ENCODE measurements around the gene CST3.
"Not testable (repeated sequence)": the region's sequence is repeated elsewhere in the genome, so short reads cannot be mapped to it uniquely, and the experiment has no call there.

CST3 gene

DNA sequence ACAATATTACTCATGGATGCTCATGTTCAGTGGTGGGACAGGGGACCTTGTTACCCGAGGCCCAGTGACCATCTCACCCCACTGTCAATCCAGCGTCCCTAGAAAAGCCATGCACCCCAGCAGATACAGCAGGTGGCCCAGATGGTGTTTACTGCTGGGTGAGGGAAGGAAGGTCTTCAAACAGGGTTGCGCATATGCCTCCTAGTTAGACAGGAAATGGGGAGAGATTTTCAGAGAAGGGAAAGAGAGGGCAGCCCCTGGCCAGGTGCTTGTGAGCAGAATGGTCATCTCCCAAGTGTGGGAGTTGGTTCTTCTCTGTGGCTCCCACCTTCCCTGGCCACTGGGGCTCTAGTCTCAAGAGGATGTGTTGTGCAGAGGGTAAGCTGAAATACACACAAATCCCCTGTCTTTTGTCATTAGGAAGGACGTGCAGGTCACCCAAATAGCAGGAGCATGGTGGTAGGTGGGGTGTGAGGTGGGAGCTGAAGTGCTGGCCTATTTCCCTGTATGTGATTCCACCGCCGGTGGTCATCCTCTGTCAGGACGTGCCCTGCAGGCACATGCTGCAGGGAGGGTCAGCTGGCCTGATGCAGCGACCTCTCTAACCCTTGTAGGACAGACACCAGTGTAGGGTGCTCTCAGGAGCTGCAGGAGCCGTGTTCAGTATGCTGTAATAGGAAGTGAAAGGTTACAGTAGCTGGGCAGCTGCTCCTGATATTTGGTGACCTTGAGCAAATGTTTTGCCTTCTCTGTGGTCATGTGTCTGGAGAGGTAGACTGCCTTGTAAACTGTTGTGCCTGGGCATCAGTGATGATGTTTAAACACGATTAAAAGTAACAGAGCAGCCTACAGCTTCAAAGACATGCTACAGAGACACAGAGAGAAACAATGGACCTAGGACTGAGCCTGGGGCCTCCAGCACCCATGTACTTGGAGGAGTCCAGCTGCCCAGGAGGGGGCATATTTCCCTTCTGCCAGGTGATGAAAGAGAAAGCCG is 3.2 kb upstream of the CST3 start:
- no peak for DNase-seq

DNA sequence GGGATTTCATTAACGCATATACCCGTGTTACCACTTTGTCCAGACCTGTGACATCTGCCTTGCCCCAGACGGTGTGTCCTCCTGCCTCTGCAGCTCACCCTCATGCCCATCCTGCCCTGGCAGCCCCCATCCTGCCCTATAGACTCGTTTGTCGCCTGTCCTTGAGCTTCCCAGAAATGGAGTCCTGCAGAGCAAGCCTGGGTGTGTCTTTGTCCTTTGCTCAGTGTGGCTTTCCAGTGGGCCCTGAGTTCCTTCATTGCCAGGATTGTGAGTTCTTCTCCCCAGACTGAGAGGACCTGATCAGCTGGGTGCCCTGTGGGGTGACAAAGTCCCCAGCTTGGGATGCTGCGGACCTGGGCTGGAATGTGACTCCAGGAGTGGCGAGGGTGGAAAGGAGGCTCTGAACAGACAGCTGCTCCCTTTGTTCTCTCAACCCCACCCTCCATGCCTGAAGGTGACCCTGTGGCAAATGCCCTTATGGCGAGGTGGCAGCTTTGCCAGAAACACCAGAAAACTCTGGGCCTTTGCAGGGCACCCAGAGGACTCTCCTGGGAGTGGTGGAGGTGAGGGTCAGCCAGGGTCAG is 2.4 kb upstream of the CST3 start:
- no peak for DNase-seq

DNA sequence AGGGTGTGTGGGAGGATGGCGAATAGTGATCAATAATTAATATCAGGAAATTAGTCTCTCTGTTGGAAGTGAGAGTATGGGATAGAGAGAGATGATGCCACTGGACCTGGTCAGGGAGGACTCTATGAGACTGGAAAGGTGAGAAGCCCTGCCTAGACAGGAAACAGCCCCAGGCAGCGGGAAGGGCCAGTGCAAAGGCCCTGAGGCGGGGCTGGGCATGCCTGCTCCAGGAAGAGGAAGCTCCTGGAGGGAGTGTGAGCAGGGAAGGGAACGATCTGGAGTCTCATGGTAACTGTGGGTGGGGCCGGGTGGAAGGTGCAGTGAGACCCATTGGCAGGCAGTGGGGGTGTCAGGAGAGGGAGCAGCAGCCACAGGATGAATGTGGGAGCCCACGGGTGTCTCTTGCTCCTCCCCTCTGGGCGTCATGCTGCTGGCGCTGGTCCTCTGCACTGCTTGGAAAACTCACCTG is 1.8 kb upstream of the CST3 start:
- DNase-seq, result no peak

DNA sequence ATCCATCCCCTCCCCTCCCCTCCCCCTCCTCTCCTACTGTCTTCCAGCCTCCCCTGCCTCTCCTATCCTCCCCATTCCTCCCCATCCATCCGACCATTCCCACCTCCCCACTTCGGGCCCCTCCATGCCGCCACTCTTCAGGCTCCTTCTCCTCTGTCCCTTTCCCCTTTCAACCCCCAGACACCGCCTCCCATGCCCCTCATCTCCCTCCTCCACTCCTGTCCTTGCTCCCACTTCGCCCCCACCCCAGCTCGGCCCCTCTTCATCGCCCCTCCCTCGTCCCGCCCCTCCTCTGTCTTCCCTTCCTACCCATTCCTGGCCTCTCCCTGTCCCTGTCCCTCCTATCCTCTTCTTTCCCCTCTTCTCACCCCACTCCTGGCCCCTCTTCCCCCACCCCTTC is 554 bp upstream of the CST3 start:
- no peak for DNase-seq

DNA sequence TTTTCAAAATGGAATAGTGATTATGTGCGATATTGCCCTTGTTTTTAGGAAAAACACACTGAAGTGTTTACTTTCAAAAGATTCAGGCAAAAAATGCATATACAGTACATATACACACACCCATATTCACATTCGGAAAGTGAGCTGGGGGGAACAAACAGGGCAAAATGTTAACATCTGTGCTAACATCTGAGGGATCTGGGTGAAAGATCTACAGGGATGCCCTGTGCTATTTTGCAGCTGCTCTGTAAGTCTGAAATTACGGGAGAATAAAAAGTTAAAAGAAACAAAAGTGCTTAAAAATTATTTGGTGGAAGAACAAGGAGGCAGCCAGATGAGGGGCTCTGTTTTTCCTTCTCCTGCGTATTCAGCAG is 860 bp downstream of the CST3 start:
- no peak for DNase-seq

DNA sequence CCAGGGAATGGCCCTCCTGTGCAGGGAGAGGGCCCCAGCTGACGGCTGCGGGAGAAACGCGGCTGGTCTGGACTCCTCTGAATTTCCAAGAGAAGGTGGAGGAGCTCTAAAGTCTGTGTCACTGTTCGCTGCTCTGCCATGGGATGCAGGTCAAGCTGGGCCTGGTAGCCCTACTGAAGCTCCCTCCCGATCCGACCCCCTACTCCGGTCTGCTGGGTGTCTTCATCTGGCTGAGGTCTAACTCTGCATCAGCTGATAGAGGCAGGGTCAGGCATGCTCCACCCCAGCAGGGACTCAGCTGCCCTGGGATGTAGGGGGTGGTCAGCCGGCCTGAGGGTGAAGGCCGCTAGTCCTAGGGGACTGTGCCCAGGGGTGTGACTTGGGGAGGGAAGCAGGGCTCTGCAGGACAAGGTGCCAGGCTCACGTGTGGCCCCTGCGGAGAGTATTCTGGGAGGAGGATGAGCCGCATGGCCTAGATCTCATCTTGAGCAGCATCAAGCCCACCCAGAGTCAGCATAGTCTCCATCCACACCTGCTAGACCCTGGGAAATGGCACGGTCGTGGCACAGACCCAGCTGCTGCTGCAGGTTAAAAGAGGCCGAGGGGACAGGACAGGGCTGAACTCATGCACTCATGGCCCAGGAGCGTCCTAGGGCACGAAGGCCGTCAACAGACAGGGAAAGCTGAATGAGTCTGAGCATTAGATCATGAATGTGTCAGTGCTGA is 1.4 kb downstream of the CST3 start:
- DNase-seq, result no peak

DNA sequence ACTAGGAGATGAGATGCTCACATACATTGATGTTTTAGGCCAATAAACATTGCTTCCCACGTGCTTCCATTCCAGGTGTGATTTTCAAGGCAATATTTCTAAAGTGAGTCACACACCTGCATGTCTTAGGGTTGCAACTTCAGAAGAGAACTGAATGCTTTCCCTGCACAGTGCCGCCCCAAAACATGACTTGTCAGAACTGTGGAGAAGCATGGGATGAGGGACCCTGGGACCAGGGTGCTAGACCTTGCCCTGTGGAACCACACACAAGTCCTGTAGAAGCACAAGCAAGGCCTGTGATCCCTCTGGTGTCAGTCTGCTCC is 2.0 kb downstream of the CST3 start:
- DNase-seq, result not testable (repeated sequence)

DNA sequence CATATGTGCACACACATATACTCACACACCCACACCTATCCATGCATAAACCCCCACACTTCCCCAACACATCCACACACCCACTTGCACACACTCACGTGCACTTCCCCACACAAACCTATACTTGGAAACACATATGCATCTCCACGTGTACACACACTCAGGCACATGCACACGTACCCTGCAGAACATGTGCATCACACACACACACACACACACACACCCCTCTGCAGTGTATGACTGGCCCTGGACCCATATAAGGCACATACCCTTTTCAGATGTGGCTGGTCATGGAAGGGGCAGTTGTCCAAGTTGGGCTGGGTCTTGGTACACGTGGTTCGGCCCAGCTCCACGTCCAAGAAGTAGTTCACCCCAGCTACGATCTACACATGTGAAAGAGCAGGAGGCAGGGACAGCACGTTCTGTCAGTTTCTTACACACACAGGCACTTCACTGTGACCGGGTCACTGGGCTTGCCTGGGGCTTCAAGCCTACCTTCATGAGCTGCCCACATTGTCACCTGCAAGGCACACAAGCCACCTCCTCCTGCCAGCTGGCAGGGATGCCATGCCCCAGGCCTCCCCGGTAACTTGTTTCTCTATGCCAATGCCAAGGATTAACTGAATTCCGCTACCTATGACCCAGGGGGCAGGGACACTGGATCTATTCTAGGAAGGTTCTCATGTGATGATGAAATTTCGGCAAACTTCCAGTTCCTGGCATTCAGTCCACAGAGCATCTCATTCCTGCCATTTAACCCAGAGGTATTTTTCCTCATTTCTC is 2.6 kb downstream of the CST3 start:
- DNase-seq, result no peak

DNA sequence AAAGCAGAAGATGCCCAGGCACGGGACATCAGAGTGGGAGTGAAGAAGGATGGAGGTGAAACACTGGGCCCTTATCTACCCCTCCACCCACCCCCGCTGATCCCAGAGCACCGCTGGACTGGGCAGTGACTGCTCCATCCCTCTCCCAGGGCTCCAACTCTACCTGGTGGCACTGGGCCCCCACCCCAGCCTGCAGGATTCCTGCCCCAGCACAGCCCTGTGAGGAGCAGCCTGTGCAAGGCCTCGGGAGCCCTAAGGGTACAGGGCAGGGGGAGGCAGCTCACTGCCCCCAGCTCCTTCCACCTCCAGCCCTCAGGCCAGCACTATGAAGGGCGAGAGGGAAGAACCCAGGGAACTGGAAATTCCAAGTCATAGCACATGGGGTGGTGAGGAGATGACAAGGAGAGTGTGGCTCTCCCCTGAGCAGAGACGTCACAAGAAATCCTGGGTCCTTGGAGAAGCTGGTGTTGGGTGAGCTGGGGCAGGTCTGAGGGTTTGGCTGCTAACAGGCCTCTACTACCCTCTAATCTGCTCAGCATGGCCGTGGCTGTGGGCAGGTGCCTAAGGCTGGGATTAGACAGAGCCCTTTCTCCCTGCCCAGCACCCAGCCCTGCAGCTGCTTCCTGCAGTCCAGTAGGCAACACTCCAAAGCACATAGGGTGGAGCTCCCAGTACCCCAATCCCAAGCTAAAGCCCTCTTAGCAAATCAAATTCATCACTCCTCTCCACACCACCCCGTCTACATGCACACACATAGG is 3.5 kb downstream of the CST3 start:
- no peak for DNase-seq

DNA sequence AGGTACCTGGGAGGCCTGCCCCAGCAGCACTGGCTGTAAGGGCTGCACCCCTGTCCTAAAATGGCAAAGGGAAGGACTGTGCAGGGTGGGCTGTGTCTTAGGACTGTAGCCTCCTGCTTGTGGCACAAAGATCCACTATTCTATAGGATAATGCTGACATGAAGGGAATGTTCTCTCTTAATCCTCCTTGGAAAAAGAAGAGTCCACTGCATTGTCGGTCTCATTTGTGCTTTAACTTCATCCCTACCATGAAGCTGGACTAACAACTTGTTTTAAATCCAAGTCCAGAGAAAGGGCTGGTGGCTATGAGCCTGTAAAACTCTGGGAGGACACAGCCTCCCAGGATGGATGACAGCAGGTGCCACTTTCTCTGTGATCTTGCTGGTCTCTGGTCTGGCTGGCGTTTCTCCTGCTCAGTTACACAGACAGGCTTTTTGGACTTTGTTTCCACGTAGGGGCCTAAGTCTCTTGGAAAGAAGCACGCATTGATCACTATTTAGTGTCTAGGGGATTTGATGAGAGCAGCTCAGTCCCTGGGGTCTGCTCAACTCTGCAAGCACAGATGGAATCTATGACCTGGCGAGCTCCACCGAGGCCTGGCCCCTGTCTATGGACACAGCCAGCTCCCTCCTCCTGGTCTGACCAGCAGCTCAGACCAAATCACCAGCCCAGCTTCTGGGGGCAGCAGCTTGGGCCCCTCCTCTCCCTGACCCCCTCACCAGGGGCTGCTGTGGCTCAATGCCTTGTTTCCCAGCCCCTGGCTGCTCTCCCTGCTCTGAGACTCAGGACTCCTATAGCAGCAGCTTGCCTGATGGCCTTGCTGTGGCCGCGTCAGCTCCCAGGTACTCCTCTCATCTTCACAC is 4.8 kb downstream of the CST3 start:
- no peak for DNase-seq

DNA sequence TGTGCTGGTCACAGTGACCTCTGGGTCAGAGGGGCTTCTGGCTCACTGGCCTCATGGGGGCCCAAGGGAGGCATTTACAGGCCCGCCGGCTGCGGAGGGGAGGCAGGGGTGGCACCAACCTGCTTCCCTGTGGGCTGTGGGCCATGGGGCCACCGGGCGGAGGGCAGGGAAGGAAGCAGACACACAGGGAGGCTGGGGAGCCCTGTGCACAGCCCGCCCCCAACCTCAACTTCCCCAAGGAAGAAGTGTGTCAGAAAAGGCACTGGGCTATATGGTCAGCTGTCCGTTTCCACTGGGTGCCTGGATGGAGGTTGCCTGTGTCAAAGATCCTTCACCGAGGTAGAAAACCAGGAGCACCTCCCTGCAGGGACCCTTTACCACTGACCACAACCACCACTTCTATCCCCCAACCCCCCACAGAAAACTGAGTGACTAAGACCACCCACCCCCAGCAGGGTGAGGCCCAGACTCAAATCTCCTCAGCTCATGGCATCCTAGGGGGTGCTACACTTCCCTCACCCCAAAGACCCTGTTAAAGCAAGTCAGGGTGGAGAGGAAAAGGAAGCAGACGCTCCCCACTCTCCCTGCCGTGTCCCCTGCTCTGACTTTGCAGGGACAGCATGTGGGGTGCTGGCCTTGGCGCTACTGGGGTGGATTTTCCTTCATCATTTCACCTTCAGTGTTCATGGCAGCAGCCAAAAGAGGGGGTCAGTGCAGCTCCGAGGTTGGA is 5.6 kb downstream of the CST3 start:
- no peak for DNase-seq

DNA sequence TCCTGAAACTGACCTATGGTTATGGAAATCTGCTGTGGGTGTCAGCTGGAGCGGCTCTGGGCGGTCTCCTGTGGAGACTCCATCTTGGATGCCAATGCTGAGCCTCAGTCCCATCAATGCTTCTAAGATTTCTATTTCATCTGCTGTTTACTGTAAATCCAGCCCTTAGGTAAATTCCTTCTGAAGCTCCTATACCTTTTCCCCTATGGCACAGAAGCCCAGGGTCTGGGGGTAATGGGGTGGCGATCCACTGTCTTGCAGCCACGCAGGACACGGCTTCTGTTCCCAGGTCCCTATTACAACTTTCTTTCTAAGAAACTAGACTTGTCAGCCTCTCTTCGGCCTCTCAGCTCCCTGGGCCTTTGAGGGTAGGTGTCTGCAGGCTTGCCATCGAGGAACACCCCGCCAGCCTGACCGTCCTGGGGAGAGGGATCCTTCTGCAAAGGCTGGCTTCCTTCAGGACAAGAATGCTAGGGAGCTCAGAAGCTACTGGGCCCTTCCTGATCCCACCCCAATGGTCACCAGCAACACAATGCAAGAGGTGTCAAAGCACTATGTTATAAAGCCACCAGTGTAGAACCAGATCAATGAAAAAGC is 6.4 kb downstream of the CST3 start:
- DNase-seq, result no peak

DNA sequence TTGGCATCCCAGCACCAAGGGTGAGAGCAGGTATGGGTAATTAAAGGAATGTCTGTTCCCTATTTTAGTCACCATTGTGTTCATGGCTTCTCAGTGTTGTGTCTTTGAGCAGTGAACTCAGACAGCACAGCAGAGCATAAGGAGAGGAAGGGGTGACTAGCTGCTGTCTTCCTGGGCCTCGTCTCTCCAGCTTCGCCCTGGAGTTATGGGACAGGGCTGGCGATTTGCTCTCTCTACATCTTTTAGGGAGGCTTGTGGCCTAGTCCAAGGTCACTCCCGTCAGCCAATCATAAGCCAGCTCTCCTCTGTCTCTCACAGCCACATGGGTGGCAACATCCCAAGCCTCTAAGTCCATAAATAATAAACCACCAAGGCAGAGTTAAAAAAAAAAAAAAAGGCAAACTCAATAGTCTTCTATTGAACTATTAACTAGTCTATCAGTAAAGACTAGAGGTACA is 7.3 kb downstream of the CST3 start:
- no peak for DNase-seq

DNA sequence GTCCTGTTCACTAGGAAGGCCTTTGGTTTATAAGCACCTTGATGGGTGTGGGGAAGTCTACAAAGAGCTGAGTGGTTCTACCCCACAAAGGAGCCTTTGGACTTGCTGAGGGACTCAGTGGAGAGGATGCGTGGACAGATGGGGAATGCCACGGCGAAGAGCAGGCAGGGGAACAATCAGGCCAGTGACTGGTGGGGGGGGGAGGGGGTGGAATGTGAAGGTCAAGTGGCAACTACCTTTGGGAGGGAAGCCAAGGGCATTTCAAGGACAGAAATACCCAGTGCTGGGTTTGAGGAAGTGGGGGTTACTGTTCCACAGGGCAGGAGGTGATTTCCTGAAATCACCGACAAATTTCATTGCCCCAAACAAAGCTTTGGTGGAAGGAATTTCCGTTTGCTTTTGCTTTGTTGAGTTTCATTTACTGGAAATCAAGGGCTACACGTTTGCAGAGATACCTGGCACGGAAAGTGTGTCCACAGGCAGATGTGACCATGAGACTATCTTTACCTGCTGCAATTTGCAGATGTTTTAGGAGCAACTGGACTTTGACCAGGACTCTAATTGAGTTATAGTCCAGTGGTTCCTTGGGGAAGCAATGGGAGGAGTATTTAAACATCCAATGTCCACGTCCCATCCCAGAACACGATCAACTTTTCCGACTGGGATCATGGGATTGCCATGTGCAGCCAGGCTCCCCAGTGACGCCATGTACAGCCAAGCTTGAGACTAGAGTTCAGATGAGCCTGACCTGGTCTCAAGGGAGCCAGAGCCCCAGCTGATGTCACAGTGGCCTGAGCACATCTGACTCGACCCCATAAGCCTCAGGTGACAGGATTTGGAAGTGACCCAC is 8.0 kb downstream of the CST3 start:
- no peak for DNase-seq

DNA sequence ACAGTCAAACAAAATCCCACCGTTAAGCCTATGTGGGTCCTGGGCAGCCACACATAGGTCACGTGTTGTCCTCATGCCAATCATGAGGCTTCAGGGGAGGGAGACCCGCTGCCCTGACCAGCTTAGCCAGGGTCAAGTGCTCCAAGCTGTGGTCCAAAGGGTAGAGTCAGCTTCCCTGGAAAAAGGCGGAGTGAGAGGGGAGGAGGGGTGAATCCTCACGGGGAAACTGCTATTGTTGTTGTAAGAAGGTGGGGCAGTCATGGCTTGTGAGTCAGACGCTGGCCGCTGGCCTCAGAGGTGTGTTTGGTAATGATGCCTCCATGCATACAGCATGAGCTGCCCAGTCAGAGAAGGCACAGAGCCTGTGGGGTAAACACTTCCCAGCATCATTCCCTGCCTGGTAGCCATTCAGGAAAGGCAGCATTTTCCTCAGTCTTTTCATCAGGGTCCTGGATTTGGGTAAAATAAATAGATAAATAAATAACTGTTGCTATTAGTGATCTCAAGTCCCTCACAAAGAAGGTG is 8.7 kb downstream of the CST3 start:
- no peak for DNase-seq

DNA sequence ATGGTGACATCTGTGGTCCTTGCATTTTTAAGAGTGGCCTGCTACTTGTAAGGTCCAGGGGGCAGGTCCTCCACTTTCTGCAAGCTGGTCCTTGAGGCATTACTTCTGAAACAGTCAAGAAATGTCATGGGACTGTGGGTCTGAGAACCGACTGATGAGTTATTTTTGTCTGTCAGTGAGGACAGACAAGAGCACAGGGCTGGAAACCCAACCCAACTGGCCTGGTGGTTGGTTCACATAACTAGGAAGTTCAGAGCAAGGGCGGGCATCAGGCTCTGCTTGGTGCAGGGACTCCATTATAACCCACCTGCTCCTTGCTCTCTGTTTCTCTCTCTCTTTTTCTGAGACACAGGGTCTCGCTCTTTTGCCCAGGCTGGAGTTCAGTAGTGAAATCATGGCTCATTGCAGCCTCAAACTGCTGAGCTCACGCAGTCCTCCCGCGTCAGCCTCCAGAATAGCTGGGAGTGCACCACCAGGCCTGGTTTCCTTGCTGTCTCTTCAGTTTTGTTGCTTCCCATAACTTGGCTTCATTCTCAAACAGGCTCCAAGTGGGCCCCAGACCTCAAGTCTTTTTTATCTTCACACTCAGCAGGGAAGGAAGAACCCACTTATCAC is 9.2 kb downstream of the CST3 start:
- DNase-seq, result no peak

DNA sequence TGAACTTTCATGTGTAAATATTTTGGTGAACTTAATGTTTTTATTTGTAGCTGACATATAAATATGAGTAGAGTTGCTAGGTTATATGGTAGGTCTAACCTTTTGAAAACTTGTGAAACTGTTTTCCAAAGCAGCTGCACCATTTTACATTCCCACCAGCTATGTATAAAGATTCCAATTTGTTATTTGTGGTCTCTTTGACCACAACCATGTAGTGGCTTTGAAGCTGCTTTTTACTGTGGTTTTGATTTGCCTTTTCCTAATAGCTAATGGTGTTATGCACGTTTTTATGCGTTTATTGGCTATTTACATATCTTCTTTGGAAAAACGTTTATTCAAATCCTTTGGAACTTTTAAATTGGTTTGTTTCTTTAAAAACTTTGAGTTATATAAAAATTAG is 10.3 kb downstream of the CST3 start:
- DNase-seq, result no peak

DNA sequence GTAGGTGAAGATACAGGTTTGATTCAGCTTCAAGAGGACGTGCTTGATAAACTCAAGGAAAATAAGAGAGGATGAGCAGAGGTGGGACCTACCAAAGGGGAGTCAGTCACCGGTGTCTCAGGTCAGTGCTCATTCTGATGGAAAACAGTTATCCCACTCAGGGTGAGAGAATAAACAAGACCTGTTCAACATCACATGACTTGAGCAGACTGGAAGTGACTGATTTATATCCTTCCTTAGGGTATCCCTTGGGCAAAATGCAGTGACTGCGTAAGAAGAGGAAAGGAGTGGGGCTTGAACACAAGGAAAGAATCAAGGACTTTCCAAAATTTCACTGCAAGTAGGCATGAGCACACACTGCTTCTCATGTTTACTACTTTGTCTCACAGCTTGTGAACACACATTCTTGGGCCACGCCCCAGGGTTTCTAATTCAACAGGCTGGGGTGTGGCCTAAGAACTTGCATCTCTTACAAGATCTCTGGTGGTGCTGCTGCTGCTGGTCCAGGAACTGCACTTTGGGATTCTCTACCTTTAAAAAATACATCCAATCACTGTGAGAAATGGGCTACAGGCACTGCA is 11.6 kb downstream of the CST3 start:
- DNase-seq, result no peak
